GM10847 (cell line): ENCODE results near the gene USP4.

Source experiments
- POLR2A ChIP-seq: IDR thresholded peaks from 2 replicates; pipeline ENCODE4 v1.6.1; 2011; ENCODE audit not compliant: insufficient read length; ENCODE audit errors: extremely low read depth

USP4 gene

GRCh38 chr3:49237344-49237743 is 102.5 kb downstream of the USP4 start:
- no peak for TF ChIP-seq POLR2A

DNA sequence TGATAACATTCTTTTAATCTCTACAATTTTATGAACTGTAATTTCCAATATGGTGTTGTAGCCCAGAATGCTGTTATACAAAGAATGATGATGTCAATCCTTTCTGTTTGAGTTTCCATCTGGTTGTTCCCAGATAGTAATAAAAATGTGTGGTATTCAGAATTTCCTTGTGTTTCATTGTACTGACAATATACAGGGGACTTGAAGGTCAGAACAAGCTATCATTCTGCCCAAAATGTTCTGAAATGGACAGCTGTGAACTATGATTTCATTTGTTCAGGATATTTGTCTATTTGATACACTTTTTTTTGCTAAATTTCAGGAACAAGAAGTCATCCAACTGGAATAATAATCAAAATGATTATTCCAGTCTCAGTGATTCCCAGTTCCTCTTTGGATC is 103.6 kb downstream of the USP4 start:
- TF ChIP-seq POLR2A = no peak
